ENCODE results near the gene KRT6C. TPM values are rescaled to one million over a fixed set of nuclear protein-coding genes. Genes with fewer than 3 reads are reported as not detected.

KRT6C gene
- polyA plus RNA-seq, 1 experiment, result not detected

- no peaks in the 10 kb centered on the region for H3K36me3 ChIP-seq (ENCODE audit: control insufficient read depth, insufficient read depth, low read length)
- POLR2A ChIA-PET, result no interaction called here
- no peak for TF ChIP-seq CTCF (IDR thresholded peaks at IDR 0.05; ENCODE audit: insufficient read depth, low read depth, low read length)
- no peak overlapping the region for H3K4me3 ChIP-seq (ENCODE audit: low read depth, low read length)
- CTCF ChIA-PET, result interaction anchor here (0.9 kb wide), 1 partner anchor 9 kb away, joined by 5 read pairs; the partner anchor contains the start of gene KRT75
- DNase-seq (ENCODE audit: low read depth), result no peak
- H3K27me3 ChIP-seq (ENCODE audit: control insufficient read depth, insufficient read depth, low read length), result peaks cover 20% of the 10 kb centered on the region
These were observed 48.1 kb downstream of the KRT6C start for GRCh38 chr12:52425466-52425865.

- no peak for TF ChIP-seq CTCF (IDR thresholded peaks at IDR 0.05; ENCODE audit: insufficient read depth, low read depth, low read length)
- peaks cover 12% of the 10 kb centered on the region for H3K27me3 ChIP-seq (ENCODE audit: control insufficient read depth, insufficient read depth, low read length)
- POLR2A ChIA-PET, result no interaction called here
These were observed 49.7 kb downstream of the KRT6C start for GRCh38 chr12:52423661-52424500.

GRCh38 chr12:52423035-52423434 lies 50.6 kb downstream of the KRT6C start:
- H3K4me3 ChIP-seq (ENCODE audit: low read depth, low read length), result no peak overlapping the region
- ChIA-PET CTCF (interaction anchor here (0.7 to 1.7 kb wide), 3 partner anchors 27 to 50 kb away, joined by 3 read pairs; no protein-coding TSS in a partner anchor), POLR2A (no interaction called here)
- DNase-seq (ENCODE audit: low read depth), result no peak
- H3K27me3 ChIP-seq (ENCODE audit: control insufficient read depth, insufficient read depth, low read length), result peaks cover 9% of the 10 kb centered on the region
- TF ChIP-seq CTCF (IDR thresholded peaks at IDR 0.05; ENCODE audit: insufficient read depth, low read depth, low read length), result no peak
- no peaks in the 10 kb centered on the region for H3K36me3 ChIP-seq (ENCODE audit: control insufficient read depth, insufficient read depth, low read length)

More at GRCh38 chr12:52423661-52424500, 49.7 kb downstream of the KRT6C start:
- Histone ChIP-seq H3K4me3 (ENCODE audit: low read depth, low read length) (no peak overlapping the region), H3K36me3 (ENCODE audit: control insufficient read depth, insufficient read depth, low read length) (no peaks in the 10 kb centered on the region)
- CTCF ChIA-PET, result interaction anchor here (1.5 to 1.7 kb wide), 2 partner anchors 28 to 44 kb away, joined by 3 read pairs; no protein-coding TSS in a partner anchor
- no peak for DNase-seq (ENCODE audit: low read depth)

GRCh38 chr12:52419656-52420055 lies 53.9 kb downstream of the KRT6C start:
- no peak for TF ChIP-seq CTCF (IDR thresholded peaks at IDR 0.05; ENCODE audit: insufficient read depth, low read depth, low read length)
- H3K27me3 ChIP-seq (ENCODE audit: control insufficient read depth, insufficient read depth, low read length), result peaks cover 7% of the 10 kb centered on the region
- POLR2A ChIA-PET, result no interaction called here
- CTCF ChIA-PET, result interaction anchor here (1.0 kb wide), 2 partner anchors 23 to 460 kb away, joined by 3 read pairs; no protein-coding TSS in a partner anchor
- H3K36me3 ChIP-seq (ENCODE audit: control insufficient read depth, insufficient read depth, low read length), result no peaks in the 10 kb centered on the region
- no peak for DNase-seq (ENCODE audit: low read depth)
- no peak overlapping the region for H3K4me3 ChIP-seq (ENCODE audit: low read depth, low read length)

- ChIA-PET POLR2A (no interaction called here), CTCF (interaction anchor here (0.7 kb wide), 1 partner anchor 88 kb away, joined by 3 read pairs; no protein-coding TSS in a partner anchor)
- DNase-seq (ENCODE audit: low read depth), result no peak
- H3K4me3 ChIP-seq (ENCODE audit: low read depth, low read length), result no peak overlapping the region
- no peak for TF ChIP-seq CTCF (IDR thresholded peaks at IDR 0.05; ENCODE audit: insufficient read depth, low read depth, low read length)
- H3K27me3 ChIP-seq (ENCODE audit: control insufficient read depth, insufficient read depth, low read length), result peaks cover 5% of the 10 kb centered on the region
- H3K36me3 ChIP-seq (ENCODE audit: control insufficient read depth, insufficient read depth, low read length), result no peaks in the 10 kb centered on the region
These were observed 55.0 kb downstream of the KRT6C start for GRCh38 chr12:52418576-52419110.

Measured in BJ (cell line).